Measurements from ENCODE around the gene ENTREP3. TPM values are rescaled to one million over a fixed set of nuclear protein-coding genes. Genes with fewer than 3 reads are reported as not detected.
A peak's percentile ranks its signal among the peaks of the same experiment; 100 is the strongest.
"Not testable (repeated sequence)": the region's sequence is repeated elsewhere in the genome, so short reads cannot be mapped to it uniquely, and the experiment has no call there.

ENTREP3 gene
- total and polyA plus RNA-seq, 7 experiments from 2014 or later: 1.8 to 24.3 (median 11.6) TPM

DNA sequence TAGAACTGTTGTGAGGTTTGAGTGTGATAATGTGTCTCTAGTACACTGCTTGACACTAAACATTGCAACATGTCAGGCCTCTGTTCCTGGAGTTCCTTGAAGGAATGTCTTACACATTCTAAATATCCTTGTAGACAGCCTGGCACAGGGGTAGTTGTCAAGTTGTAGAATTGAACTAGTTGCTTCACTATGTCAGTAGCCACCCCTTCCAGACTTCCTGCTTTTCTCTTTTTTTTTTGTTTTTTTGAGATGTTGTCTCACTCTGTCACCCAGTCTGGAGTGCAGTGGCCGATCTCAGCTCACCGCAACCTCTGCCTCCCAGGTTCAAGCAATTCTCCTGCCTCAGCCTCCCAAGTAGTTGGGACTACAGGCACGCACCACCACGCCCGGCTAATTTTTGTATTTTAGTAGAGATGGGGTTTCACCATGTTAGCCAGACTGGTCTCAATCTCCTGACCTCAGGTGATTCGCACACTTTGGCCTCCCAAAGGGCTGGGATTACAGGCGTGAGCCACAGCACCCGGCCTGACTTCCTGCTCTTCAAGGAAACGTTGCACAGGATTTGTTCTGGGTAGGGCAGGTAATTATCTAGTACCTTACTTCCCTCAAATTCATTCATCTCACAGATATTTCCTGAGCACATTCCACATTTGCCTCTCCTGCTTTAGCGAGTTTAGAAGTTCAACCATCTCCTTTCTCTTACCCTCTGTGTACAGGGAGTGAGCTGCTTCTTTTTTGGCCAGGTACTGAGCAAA, 34.9 kb downstream of the ENTREP3 start:
- H3K4me1 ChIP-seq (ENCODE audit: control insufficient read depth in 2 of 2, insufficient read depth in 2 of 2, low read length in 2 of 2); H3K4me3 ChIP-seq (ENCODE audit: low read length); H3K36me3 Mint-ChIP-seq; H3K36me3 ChIP-seq (ENCODE audit: control insufficient read depth in 2 of 3, insufficient read depth in 3 of 3, low read length in 3 of 3); H3K27me3 Mint-ChIP-seq; POLR2A ChIA-PET; H3K27me3 ChIP-seq (ENCODE audit: control insufficient read depth in 2 of 2, insufficient read depth in 2 of 2, low read length in 2 of 2); H3K27ac ChIP-seq (ENCODE audit: low read depth, low read length); DNase-seq; H3K9me3 ChIP-seq (ENCODE audit: control insufficient read depth in 2 of 3, low read length in 3 of 3); ATAC-seq; intact Hi-C loops (cut with micrococcal nuclease); H3K9me3 Mint-ChIP-seq: not testable (repeated sequence)
- H3K4me3 Mint-ChIP-seq: peak overlapping the region in 1 of 10 donors; percentile 51
- peak overlapping the region in 2 of 9 donors; percentile 21 to 78 for H3K27ac Mint-ChIP-seq
- peaks cover 7 to 30% (median 13%) of the 10 kb centered on the region in 7 donors for H3K4me1 Mint-ChIP-seq
- CTCF ChIA-PET: interaction anchor here (1.9 kb wide), 1 partner anchor 13 kb away, joined by 4 read pairs; the partner anchor contains the start of gene THBS3

DNA sequence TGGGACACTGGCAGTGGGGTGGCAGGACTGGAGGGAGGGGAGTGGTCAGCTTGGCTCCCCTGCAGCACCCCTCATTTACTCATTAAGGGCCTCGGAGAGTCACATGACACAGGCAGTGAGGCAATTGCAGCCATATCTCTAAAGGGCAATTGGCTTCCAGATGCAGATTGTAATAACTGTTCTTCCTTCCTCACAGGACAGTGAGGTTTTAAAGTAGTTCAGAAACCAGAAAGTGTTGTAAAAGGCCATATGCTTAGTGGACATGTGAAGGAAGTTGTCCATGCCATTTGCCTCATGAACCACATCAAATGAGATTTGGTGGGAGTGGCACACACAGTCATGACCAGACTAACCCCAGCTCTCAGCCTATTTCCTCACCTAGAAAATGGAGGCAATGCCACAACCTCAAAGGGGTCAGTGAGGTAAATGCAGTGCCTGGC, 35.7 kb downstream of the ENTREP3 start:
- H3K36me3 Mint-ChIP-seq: peaks cover 0 to 8% (median 0%) of the 10 kb centered on the region in 5 donors
- Histone ChIP-seq H3K27me3 (ENCODE audit: control insufficient read depth in 2 of 2, insufficient read depth in 2 of 2, low read length in 2 of 2) (no peaks in the 10 kb centered on the region), H3K36me3 (ENCODE audit: control insufficient read depth in 2 of 3, insufficient read depth in 3 of 3, low read length in 3 of 3) (no peaks in the 10 kb centered on the region), H3K27ac (ENCODE audit: low read depth, low read length) (no peak overlapping the region), H3K4me3 (ENCODE audit: low read length) (no peak overlapping the region), H3K9me3 (ENCODE audit: control insufficient read depth in 2 of 3, low read length in 3 of 3) (no peaks in the 10 kb centered on the region), H3K4me1 (ENCODE audit: control insufficient read depth in 2 of 2, insufficient read depth in 2 of 2, low read length in 2 of 2) (no peaks in the 10 kb centered on the region)
- H3K27me3 Mint-ChIP-seq: no peaks in the 10 kb centered on the region
- peak; percentile 85 for ATAC-seq
- H3K27ac Mint-ChIP-seq: peak overlapping the region in 3 of 9 donors; percentile 5 to 78 (median 56)
- H3K4me3 Mint-ChIP-seq: peak overlapping the region in 1 of 10 donors; percentile 51
- peaks cover 7 to 36% (median 14%) of the 10 kb centered on the region in 7 donors for H3K4me1 Mint-ChIP-seq
- peaks cover 0 to 5% (median 0%) of the 10 kb centered on the region in 11 donors for H3K9me3 Mint-ChIP-seq
- intact Hi-C loops (cut with micrococcal nuclease): loop anchor here in 1 of 2 donors (1.0 kb wide), 2 partner anchors 10 to 22 kb away; a partner anchor contains a TSS
- no peak for DNase-seq
- CTCF ChIA-PET: interaction anchor here (0.6 to 1.9 kb wide), 3 partner anchors 12 to 207 kb away, joined by 3 to 4 read pairs (median 3); partner anchors contain the start of gene THBS3
- POLR2A ChIA-PET: interaction anchor here (0.7 to 2.1 kb wide), 4 partner anchors 8 to 57 kb away, joined by 3 to 8 read pairs (median 3); partner anchors contain the start of gene MTX1

DNA sequence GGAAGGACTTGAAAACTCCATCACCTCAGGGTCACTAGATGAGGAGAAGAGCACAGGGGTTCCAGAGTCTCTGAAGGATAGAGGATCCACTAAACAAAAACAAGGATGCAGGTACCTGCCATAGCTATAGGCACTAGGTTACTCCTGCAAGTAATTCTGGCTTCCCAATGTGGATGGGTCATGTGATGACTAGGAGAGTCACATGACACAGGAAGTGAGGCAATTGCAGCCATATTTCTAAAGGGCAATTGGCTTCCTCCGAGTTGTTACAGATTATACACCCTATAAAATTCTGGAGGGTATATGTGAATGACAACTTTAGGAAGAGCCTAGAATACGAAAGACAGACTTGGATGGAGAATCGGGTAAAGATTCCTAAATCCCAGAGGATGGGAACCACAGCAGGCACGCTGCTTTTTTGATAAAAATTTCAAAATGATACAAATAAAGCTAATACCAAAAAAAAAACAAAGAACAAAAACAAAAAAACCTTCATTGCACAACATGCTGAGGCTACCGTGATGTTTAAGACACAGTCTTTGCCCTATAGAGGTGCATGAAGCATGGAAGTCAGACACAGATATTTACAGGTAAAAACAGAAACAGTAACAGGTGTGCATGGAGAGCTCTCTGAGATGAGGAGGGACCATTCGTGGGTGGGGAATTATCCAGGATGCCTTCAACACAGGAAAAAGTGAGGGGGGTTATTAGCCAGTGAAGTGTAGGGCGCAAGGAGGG, 36.3 kb downstream of the ENTREP3 start:
- H3K4me1 ChIP-seq (ENCODE audit: control insufficient read depth in 2 of 2, insufficient read depth in 2 of 2, low read length in 2 of 2): no peaks in the 10 kb centered on the region
- ChIA-PET POLR2A (interaction anchor here (0.6 to 2.1 kb wide), 6 partner anchors 8 to 58 kb away, joined by 3 to 8 read pairs (median 3); partner anchors contain the start of genes KRTCAP2, MTX1 and TRIM46), CTCF (interaction anchor here (0.6 to 1.9 kb wide), 3 partner anchors 12 to 208 kb away, joined by 3 to 4 read pairs (median 3); partner anchors contain the start of gene THBS3)
- Mint-ChIP-seq H3K27me3 (no peaks in the 10 kb centered on the region), H3K9me3 (peaks cover 0 to 5% (median 0%) of the 10 kb centered on the region in 11 donors), H3K4me1 (peaks cover 7 to 32% (median 14%) of the 10 kb centered on the region in 7 donors), H3K4me3 (peak overlapping the region in 2 of 10 donors; percentile 21 to 51), H3K27ac (peak overlapping the region in 6 of 9 donors; percentile 5 to 78 (median 42)), H3K36me3 (peaks cover 0 to 8% (median 0%) of the 10 kb centered on the region in 5 donors)
- intact Hi-C loops (cut with micrococcal nuclease): loop anchor here in 1 of 2 donors (1.0 kb wide), 2 partner anchors 10 to 22 kb away; a partner anchor contains a TSS
- H3K27ac ChIP-seq (ENCODE audit: low read depth, low read length): no peak overlapping the region
- no peak overlapping the region for H3K4me3 ChIP-seq (ENCODE audit: low read length)
- ATAC-seq (no peak), DNase-seq (peak in 1 of 9 donors; percentile 20)
- H3K36me3 ChIP-seq (ENCODE audit: control insufficient read depth in 2 of 3, insufficient read depth in 3 of 3, low read length in 3 of 3): no peaks in the 10 kb centered on the region
- no peaks in the 10 kb centered on the region for H3K27me3 ChIP-seq (ENCODE audit: control insufficient read depth in 2 of 2, insufficient read depth in 2 of 2, low read length in 2 of 2)
- no peaks in the 10 kb centered on the region for H3K9me3 ChIP-seq (ENCODE audit: control insufficient read depth in 2 of 3, low read length in 3 of 3)

DNA sequence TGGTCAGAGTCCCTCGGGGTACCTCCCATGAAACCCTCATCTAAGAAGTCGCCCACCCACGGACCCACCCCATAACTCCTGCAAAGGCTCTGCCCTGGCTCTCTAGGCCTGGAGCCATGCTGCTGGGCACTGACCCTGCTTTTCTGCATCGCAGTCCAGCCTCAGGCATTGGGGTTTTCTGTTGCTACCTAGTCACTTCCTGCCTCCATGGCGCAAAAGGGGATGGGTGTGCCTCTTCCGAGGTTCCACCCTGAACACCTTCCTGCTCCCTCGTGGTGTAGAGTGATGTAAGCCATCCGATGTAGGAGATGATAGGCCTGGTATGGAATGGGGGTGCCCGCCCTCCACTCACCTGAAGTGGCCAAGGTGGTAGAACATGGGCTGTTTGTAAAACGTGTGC, 40.6 kb downstream of the ENTREP3 start:
- Mint-ChIP-seq H3K27ac (peak overlapping the region in 3 of 9 donors; percentile 20 to 85 (median 29)), H3K4me3 (peak overlapping the region in 1 of 10 donors; percentile 48), H3K36me3 (peaks cover 0 to 11% (median 0%) of the 10 kb centered on the region in 5 donors), H3K4me1 (peaks cover 9 to 30% (median 13%) of the 10 kb centered on the region in 7 donors)
- H3K9me3 Mint-ChIP-seq; POLR2A ChIA-PET; intact Hi-C loops (cut with micrococcal nuclease); H3K27me3 Mint-ChIP-seq; H3K4me1 ChIP-seq (ENCODE audit: control insufficient read depth in 2 of 2, insufficient read depth in 2 of 2, low read length in 2 of 2); H3K9me3 ChIP-seq (ENCODE audit: control insufficient read depth in 2 of 3, low read length in 3 of 3); DNase-seq; H3K27me3 ChIP-seq (ENCODE audit: control insufficient read depth in 2 of 2, insufficient read depth in 2 of 2, low read length in 2 of 2); CTCF ChIA-PET; H3K4me3 ChIP-seq (ENCODE audit: low read length); H3K27ac ChIP-seq (ENCODE audit: low read depth, low read length): not testable (repeated sequence)
- H3K36me3 ChIP-seq (ENCODE audit: control insufficient read depth in 2 of 3, insufficient read depth in 3 of 3, low read length in 3 of 3): peaks cover 0 to 12% (median 0%) of the 10 kb centered on the region in 3 experiments
- ATAC-seq: peak; percentile 33

DNA sequence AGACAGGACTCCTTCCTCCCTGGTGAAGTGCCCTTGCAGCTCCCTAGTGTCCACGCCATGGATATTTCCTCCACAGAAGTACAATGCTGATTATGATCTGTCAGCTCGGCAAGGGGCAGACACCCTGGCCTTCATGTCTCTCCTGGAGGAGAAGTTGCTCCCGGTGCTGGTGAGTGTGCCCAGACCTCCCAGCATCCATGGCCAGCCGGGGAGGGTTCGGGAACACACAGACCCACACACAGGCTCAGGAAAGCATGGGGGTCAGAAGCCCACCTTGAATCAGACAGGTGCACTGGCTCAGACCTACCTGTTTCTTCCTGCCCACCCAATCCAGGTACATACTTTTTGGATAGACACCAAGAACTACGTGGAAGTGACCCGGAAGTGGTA, 43.2 kb downstream of the ENTREP3 start:
- CTCF ChIA-PET, H3K4me3 Mint-ChIP-seq: not testable (repeated sequence)

DNA sequence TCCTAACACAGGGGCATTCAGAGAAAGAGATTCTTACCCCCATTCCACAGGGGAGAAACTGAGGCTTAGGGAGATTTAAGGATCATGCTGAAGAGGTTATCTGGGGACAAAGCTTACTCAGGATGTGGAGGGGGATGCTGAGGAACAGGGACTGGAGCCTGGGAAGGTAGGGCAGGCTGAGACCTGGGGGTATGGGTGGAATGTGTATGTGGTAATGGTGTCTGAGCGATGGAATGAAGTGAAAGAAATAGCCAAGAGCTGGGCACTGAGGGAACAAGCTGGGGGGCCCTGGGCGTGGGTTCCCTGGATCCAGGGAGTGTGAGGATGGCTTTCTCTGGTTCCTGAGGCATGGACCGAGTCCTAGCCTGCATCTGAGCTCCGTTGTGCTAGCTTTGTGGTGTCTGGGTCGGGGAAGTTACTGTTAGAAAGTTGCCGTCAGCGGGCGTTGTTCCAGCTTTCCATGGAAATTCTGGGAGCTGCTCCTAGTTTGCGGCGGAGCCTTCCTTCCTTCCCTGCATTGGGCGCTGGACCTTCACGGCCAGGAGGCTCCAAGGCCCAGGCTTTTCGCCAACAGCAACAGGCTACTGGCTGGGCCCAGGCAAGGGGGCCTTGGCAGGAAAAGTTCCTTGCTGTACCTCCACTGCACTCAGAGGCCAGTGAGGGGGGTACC, 43.8 kb downstream of the ENTREP3 start:
- peaks cover 0 to 19% (median 0%) of the 10 kb centered on the region in 3 experiments for H3K36me3 ChIP-seq (ENCODE audit: control insufficient read depth in 2 of 3, insufficient read depth in 3 of 3, low read length in 3 of 3)
- H3K27me3 Mint-ChIP-seq; H3K9me3 ChIP-seq (ENCODE audit: control insufficient read depth in 2 of 3, low read length in 3 of 3); H3K27ac ChIP-seq (ENCODE audit: low read depth, low read length); H3K4me3 ChIP-seq (ENCODE audit: low read length); DNase-seq; intact Hi-C loops (cut with micrococcal nuclease); CTCF ChIA-PET; H3K36me3 Mint-ChIP-seq; ATAC-seq; H3K4me3 Mint-ChIP-seq; H3K27me3 ChIP-seq (ENCODE audit: control insufficient read depth in 2 of 2, insufficient read depth in 2 of 2, low read length in 2 of 2); H3K9me3 Mint-ChIP-seq: not testable (repeated sequence)
- peak overlapping the region in 1 of 9 donors; percentile 39 for H3K27ac Mint-ChIP-seq
- H3K4me1 Mint-ChIP-seq: peaks cover 19 to 36% (median 26%) of the 10 kb centered on the region in 7 donors
- POLR2A ChIA-PET: interaction anchor here (0.7 to 1.0 kb wide), 2 partner anchors 12 to 50 kb away, joined by 3 read pairs; no protein-coding TSS in a partner anchor
- H3K4me1 ChIP-seq (ENCODE audit: control insufficient read depth in 2 of 2, insufficient read depth in 2 of 2, low read length in 2 of 2): peaks cover 20 to 21% of the 10 kb centered on the region in 2 donors

More for the DNA sequence above, 43.2 kb downstream of the ENTREP3 start:
- DNase-seq; POLR2A ChIA-PET; H3K27me3 Mint-ChIP-seq; H3K4me3 ChIP-seq (ENCODE audit: low read length); H3K27ac Mint-ChIP-seq; H3K27ac ChIP-seq (ENCODE audit: low read depth, low read length); H3K9me3 Mint-ChIP-seq; ATAC-seq; H3K36me3 Mint-ChIP-seq; H3K27me3 ChIP-seq (ENCODE audit: control insufficient read depth in 2 of 2, insufficient read depth in 2 of 2, low read length in 2 of 2); H3K9me3 ChIP-seq (ENCODE audit: control insufficient read depth in 2 of 3, low read length in 3 of 3); intact Hi-C loops (cut with micrococcal nuclease): not testable (repeated sequence)
- peaks cover 16 to 31% (median 22%) of the 10 kb centered on the region in 7 donors for H3K4me1 Mint-ChIP-seq
- Histone ChIP-seq H3K4me1 (ENCODE audit: control insufficient read depth in 2 of 2, insufficient read depth in 2 of 2, low read length in 2 of 2) (peaks cover 18 to 19% of the 10 kb centered on the region in 2 donors), H3K36me3 (ENCODE audit: control insufficient read depth in 2 of 3, insufficient read depth in 3 of 3, low read length in 3 of 3) (peaks cover 0 to 19% (median 0%) of the 10 kb centered on the region in 3 experiments)

Measured in naive thymus-derived CD4-positive, alpha-beta T cell (primary cell).